Mesenteric fat pad (tissue), 1 donor: ENCODE data around the gene BANK1. TPM values are rescaled to one million over a fixed set of nuclear protein-coding genes. Genes with fewer than 3 reads are reported as not detected.

Experiments used
- DNase-seq: peaks from one replicate; pipeline ENCODE4 v3.0.0-alpha.2; 2020; ENCODE audit warnings: low spot score
- long read RNA-seq: library from polyadenylated mRNA; unstranded; transcript quantifications from one replicate; pipeline ENCODE4 v2.0.0, GENCODE V29; 2020
- total RNA-seq: library from RNA; stranded (reverse); fragmentation: NEBNext Ultra II Directional; extraction: Animal tissue kit (Norgen Biotek cat#: 25700); gene quantifications from one replicate; pipeline ENCODE4 v1.2.1, GENCODE V29; 2021
- donor health status: DM: yes; HTN: yes; CAD: no.

BANK1 gene
- 11.6 TPM for total RNA-seq
- long read RNA-seq, partial matches to known transcripts, result 13 of 35 reads
- long read RNA-seq, other reads (novel, unspliced or antisense), result 22 of 35 reads

GRCh38 chr4:101790521-101791181 is at the start of gene BANK1:
Gene BANK1, plus strand, starts transcription at chr4:101790730. Its CDS starts 151 bp downstream, at chr4:101790881.
- peak; percentile 87 for DNase-seq

DNA sequence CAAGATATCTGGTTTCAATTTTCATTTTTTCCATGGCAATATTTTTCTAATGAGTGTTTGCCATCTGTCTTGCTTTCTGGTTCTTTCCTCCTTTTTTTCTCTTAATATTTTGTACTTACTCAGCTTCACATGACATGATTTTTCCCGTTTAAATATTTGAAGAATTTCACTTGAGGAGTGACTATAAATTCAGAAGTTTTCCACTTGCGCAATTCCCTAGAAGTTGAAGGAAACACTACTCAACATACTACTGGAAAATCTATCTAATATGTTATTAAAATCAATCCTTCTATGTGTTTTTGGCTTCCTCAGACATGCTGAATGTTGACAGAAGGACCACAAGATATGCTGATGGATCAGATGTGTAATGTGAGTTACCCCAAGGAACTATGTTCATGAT is 36.8 kb upstream of the BANK1 start:
- DNase-seq, result no peak

DNA sequence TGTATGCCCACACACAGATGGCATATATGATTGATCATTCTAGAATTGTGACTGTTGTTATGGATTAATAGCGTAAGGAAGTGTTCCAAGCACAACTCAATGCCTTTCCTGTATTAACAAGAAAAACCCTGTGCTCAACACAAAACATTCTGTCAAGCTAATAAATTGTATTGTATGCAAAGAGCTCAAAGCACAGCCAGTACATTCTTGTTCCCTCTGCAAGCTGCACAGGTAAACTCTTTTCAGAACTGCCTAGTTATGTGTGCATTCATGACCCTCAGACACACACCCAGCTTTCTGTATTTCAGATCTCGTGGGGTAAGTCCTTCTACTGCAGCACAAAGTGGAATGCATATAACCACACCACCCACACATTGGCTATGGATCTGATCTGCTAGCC is 34.3 kb upstream of the BANK1 start:
- DNase-seq, result no peak

DNA sequence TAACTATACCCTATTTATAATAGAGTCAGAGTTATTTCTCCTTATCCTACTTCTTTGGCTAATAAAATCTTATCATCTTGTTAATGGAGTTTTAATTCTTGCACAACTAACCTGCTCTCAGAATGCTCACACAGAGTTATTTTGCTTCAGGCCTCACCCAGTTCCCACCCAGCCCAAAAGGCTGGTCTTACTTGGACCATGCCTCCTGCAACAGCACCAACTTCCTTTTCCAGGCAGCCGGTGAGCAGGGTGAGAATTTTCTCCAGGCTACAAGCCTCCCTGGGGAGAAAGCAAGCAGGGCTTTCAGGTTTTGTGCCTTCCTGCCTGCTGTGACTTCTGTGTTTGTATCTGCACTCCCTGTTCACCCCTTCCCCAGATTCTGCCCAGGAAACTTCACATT is 29.1 kb upstream of the BANK1 start:
- no peak for DNase-seq

GRCh38 chr4:101762025-101762424 is 28.5 kb upstream of the BANK1 start:
- no peak for DNase-seq

DNA sequence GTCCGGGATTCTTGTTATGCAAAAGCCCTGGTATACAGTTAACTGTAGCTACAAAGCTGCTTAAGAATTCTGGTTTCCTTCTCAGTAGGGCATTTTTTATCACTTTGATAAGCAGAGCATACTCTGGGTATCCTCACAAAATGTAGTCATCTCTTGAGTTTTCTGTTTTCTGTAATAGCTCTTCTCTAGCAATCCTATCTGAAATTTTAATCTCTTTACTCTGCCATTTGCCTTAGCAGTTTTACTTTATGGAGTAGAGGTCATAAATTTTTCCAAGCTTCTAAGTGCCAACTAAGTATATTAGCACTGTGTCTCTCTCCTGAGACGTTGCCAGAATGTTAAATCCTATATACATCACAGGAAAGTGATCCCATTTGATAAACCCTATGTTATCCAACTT is 28.0 kb upstream of the BANK1 start:
- DNase-seq, result no peak

DNA sequence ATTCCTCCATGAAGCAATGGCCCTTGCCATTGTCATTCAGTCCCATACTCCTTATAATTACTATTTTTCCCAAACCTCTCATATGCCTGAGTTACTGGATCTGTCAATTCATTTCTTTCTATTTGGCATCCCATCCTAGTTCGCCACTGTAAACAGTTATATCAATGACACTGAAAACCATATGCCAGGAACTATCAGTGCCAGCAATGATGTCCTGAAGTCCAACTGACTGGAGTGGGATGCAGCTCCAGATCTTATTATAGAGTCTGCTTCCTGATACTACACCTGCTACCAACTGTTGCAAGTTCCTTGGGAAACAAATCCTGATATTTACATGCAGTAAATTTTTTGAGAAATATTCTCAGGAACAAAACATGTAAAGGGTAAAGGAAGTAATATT is 27.0 kb upstream of the BANK1 start:
- DNase-seq, result no peak

GRCh38 chr4:101774807-101775206 is 15.7 kb upstream of the BANK1 start:
- no peak for DNase-seq

- DNase-seq, result no peak
Measured at GRCh38 chr4:101777431-101777830, 13.1 kb upstream of the BANK1 start.

GRCh38 chr4:101780284-101780683 is 10.2 kb upstream of the BANK1 start:
- DNase-seq, result no peak

- no peak for DNase-seq
Measured at GRCh38 chr4:101782546-101782945, 8.0 kb upstream of the BANK1 start.

DNA sequence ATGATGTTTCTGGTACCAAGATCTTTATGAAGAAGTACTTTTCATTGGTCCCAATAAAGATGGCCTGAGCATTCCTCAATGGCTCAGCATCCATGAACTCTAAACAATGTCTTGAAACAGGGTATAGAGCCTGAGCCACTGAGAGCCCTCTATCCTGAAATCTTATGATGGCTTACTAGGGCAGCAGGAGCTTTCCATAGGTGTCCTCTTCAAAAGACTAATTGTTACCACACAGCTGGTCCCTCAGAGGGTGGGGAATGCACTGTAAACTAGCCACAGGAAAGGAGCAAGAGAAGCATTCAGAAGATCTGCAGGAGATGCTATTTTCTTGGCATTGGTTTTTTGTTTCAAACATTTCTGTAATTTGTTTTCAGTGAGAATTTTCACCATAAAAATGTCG is 5.6 kb upstream of the BANK1 start:
- DNase-seq, result no peak

GRCh38 chr4:101785486-101785885 is 5.0 kb upstream of the BANK1 start:
- no peak for DNase-seq

DNA sequence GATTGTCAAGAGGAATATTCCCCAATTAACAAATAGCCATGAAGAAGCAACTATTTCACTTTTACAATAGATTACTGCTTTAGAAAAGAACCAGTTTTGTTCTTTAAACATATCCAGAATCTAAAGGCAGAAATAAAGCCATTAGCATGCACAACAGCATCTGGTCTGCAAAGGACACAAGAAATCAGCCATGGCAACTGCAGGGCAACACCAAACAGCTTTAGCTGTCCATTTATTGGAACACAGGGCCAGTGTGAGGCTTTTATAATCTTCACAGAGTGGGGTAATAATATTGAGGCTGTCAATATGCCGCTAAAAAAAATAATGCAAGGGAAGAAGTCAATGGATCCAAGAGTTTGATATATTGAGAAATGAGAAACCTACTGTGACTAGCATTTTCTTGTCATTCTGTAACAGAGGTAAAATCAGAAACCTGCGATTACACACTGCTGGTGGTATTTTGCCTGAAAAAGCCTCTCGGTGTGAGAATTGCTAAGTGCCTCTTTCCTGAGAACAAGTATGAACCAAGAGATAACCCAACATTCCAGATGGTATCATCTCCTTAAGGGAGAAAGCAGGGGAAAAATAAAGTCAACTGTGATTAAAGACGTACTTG is 2.7 kb upstream of the BANK1 start:
- no peak for DNase-seq

DNA sequence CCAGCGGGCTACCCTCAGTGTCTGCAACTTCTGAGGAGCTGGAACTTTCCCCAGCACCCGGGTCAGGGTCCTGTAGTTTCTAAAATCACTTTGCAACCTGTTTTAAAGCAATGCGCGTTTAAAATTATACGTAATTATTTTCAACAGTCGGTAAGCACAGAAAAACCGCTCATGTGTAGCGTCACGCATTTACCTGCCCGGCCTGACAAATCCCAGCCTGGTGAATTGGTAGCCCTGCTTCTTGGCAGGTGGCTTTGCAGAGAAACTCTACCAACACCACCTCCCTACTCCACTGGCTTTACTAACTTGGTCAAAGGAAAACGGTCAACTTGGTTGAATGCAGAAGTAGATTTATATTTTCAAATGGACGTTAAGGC is 640 bp downstream of the BANK1 start:
- no peak for DNase-seq

- no peak for DNase-seq
Measured at GRCh38 chr4:101792056-101792590, 1.6 kb downstream of the BANK1 start.

DNA sequence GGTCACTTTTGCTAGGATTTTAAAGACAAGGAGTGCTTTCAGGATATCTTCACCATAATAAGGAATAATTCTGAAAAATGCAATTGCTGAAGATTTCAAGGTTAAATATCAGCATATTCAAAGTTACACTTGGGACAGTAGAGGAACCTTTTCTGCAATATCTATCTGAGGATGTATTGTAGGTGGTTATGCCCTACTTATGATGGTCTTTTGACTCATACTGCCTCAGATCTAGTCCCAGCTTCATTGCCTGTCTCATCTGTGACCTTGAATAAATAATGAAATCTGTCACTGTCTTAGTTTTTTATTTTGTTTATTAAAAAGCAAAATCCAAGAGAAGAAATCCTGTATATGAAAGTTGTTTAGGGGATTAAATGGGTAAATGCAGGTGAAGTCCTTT is 2.9 kb downstream of the BANK1 start:
- no peak for DNase-seq

GRCh38 chr4:101794806-101795205 is 4.3 kb downstream of the BANK1 start:
- no peak for DNase-seq

DNA sequence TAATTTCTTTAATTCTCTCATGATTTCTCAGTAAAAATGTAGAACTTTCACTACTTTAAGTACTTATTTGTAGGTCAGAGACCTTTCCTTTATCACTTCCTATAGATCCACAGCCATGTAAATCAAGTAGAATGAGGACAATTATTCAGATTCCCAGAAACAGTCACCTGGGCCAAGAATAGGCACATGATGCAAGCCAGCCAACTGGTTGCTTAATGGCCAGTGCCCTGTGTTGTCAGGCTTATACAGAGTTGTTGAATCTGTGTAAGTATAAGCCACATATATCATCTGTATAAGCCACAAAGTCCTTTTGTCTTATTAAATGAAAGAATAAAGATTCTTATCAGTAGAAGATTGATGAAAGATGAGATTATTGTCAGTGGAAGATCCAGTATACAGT is 5.2 kb downstream of the BANK1 start:
- no peak for DNase-seq

- DNase-seq, result no peak
Measured at GRCh38 chr4:101801958-101802357, 11.4 kb downstream of the BANK1 start.

- no peak for DNase-seq
Measured at GRCh38 chr4:101806914-101807313, 16.4 kb downstream of the BANK1 start.

DNA sequence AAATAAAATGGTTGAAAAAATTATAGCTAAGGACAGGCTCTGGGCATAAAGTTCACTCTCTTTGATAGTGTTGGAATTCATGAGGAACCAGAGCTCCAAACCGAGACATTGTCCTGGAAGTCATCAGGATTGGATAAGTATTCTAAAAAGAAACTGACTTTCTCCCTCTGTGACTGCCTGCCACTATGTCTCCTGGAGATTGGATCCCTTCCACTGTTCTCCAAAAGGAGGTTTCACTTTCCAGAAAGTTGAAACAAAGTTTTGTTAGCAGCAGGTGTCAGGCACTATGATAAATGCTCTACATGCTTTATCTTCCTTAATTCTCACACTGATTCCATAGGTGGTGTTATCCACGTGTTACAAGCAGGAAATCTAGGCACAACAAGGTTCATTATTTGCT is 16.8 kb downstream of the BANK1 start:
- no peak for DNase-seq

DNA sequence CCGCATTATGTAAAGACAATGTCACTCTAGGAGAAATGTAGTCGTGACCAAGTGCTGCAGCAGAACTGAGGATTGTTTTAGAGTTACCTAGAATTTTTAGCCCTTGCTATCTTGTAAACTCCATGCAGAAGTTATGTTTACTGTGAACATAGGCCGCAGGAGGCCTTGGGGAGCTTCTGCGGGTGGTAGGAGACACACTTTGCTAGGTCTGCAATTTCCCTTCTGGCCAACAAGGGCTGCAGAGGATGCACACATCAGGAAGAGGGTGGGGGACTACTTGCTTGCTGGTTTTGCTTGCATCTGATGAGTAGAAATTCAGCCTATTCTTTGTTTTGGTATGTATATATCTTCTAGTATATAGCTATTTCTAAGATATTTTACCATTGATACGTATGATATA is 23.1 kb downstream of the BANK1 start:
- DNase-seq, result no peak
